GM21786 (cell line): Measurements from ENCODE around the gene PRR14L.
"Not testable (repeated sequence)": the region's sequence is repeated elsewhere in the genome, so short reads cannot be mapped to it uniquely, and the experiment has no call there.

Source experiments
- ATAC-seq: cut with Tn5 transposase; IDR thresholded peaks from one replicate; pipeline ENCODE4 v1.9.1; 2021; ENCODE audit not compliant: unreplicated experiment

PRR14L gene

GRCh38 chr22:31749636-31750364, at the start of gene PRR14L:
Gene PRR14L, minus strand, starts transcription at chr22:31750132. Its CDS starts 11,272 bp downstream, at chr22:31738860.
- ATAC-seq, result peak; percentile 57

GRCh38 chr22:31799358-31799757, 49.4 kb upstream of the PRR14L start:
- ATAC-seq, result not testable (repeated sequence)

DNA sequence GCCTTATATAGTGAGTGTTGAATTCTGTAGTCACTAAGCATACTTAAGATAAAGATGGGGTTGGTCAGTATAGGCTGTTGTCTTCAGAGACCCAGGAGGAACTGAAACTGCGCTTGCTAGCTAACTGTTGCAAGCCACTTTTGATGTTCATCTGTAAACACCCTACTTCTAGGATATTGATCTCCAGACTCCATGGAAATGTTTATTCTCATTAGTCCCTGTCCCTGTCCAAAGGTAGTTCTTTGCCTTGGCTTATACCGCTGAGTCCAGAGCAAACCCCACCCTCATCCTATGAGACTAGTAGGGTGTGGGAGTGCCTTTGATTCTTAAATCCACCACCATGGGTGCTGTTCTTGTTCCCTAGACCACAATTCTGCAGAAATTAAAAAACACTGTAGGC, 40.3 kb upstream of the PRR14L start:
- ATAC-seq, result no peak

- ATAC-seq, result no peak
These were observed 39.9 kb upstream of the PRR14L start for GRCh38 chr22:31789803-31790202.

- ATAC-seq, result no peak
These were observed 26.3 kb upstream of the PRR14L start for GRCh38 chr22:31776231-31776630.

- no peak for ATAC-seq
These were observed 23.5 kb upstream of the PRR14L start for GRCh38 chr22:31773416-31773815.

DNA sequence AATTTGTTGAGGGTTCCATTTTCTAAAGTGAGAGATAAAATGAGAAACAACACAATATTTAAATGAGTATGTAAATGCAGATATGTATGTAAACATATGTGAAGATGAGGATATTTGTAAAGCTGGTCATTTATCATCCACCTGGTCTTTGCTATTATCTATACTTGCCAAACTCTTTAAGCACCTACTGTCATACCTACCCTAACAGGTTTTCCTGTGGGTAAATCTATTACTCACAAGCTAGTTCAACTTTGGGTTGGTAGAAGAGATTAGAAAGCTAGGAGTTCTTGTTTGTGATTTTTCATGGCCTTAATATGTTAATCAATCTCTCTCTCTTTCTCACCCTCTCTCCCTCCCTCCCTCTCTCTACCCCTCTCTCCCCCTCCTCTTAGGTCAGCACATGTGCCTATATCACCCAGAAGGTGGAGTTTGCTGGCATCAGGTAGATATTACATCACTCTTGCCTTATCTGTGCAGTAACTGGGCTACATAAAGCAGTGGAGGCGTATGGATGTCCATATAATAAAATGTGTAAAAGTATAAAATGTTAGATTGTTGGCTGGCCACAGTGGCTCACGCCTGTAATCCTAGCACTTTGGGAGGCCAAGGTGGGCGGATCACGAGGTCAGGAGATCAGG, 18.6 kb upstream of the PRR14L start:
- no peak for ATAC-seq

DNA sequence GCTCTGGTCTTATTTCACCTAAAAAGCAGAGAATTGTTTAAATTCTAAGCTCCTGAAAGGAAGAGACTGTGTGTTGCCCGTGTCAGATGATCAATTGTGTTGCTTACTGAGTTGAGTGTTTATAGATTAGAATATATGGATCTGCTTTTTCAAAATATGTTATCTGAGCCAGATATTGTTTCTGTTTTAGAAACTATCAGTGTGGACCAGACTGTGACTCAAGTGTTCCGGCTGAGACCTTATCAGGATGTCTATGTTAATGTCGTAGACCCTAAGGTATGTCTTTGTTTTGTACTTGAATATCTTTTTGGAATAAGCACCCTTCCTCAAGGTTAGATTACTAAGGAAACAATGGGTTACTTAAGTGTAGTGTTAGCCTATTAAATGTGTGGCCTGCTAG, 14.9 kb upstream of the PRR14L start:
- no peak for ATAC-seq

DNA sequence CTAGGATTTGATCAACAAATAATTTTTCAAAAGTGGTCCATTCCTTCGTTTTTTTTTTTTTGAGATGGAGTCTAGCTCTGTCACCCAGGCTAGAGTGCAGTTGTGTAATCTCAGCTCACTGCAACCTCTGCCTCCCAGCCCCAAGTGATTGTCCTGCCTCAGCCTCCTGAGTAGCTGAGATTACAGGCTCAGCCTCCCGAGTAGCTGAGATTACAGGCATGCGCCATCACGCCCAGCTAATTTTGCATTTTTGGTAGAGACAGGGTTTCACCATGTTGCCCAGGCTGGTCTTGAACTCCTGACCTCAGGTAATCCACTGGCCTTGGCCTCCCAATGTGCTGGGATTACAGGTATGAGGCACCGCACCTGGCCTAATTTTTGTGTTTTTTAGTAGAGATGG, 8.9 kb upstream of the PRR14L start:
- not testable (repeated sequence) for ATAC-seq

GRCh38 chr22:31757265-31757664, 7.3 kb upstream of the PRR14L start:
- no peak for ATAC-seq

DNA sequence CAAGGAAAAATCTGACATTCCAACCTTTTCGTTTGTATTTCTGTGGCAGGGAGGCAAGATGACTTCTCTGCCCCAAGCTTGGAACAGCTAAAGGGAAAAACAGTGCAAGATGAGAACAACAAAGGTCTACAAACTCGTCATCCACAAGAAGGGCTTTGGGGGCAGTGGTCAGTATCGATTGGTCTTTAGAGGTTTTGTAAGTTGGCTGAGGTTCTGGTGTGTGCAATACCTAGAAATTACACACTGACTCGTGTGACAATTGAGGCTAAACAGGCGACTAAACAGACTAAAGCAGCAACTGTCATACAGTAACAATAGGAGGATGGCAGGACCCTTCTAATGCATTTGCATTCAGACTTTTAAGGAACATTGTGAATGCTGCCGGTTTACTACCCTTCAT, 4.9 kb upstream of the PRR14L start:
- ATAC-seq, result no peak

GRCh38 chr22:31753634-31754501, 3.9 kb upstream of the PRR14L start, which contains the start of gene DEPDC5:
Gene DEPDC5, plus strand, starts transcription at chr22:31754019. Its CDS starts 903 bp downstream, at chr22:31754922.
- ATAC-seq, result peak; percentile 55

- ATAC-seq, result no peak
These were observed 3.2 kb upstream of the PRR14L start for GRCh38 chr22:31753005-31753633.

DNA sequence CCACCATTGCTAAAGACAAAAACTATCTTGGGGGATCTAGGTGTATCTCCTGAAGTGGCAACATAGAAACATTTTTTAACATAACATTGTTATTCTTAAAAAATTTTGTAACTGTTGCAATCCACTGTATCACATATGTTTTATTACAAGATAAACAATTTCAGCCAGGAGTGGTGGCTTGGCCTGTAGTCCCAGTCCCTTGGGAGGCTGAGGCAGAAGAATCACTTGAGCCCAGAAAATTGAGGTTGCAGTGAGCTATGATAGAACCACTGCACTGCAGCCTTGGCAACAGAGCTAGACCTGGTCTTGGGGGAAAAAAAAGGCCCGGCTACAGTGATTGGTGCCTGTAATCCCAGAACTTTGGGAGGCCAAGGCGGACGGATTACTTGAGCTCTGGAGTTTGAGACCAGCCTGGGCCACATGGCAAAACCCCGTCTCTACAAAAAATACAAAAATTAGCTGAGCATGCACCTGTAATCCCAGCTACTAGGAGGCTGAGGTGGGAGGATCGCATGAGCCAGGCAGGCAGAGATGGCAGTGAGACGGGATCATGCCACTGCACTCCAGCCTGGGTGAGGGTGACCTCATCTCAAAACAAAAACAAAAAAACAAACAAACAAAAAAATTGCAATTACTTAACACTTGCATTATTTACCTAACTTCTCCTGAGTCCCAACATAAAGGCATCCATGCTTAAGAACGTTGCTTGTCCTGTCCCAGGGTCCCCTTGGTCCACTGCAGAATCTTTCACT, 2.3 kb upstream of the PRR14L start:
- no peak for ATAC-seq

DNA sequence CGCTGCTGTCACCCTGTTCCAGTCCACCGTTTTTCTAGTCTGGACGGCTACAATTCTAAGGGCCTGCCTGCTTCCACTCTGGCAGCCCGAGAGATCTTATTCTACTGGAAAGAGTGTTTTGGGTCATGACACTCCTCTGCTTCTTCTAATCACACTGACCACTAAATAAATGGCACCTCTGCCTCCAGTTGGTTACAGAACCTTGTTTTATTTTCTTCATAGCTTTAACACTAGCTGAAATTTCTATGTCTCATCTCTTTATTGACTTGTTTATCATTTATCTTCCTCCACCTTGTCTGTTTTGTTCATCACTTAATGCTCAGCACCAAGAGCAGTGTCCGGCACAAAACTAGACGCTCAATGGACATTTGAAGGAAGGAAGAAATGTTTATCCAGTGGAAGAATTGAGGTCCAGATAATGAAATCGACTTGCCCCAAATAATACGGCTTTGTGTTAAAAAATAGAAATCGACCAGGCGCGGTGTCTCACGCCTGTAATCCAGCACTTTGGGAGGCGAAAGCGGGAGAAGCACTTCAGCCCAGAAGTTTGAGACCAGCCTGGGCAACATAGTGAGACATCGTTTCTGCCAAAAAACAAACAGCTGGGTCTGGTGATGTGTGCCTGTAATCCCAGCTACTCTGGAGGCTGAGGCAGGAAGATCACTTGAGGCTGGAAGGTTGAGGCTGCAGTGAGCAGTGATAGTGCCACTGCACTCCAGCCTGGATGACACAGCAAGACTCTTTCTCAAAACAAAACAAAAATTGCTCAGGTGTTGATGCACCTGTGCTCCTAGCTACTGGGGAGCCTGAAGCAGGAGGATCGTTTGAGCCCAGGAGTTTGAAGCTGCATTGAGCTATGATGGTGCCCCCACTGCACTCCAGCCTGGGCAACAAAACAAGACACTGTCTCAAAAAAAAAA, 693 bp upstream of the PRR14L start:
- ATAC-seq, result no peak

DNA sequence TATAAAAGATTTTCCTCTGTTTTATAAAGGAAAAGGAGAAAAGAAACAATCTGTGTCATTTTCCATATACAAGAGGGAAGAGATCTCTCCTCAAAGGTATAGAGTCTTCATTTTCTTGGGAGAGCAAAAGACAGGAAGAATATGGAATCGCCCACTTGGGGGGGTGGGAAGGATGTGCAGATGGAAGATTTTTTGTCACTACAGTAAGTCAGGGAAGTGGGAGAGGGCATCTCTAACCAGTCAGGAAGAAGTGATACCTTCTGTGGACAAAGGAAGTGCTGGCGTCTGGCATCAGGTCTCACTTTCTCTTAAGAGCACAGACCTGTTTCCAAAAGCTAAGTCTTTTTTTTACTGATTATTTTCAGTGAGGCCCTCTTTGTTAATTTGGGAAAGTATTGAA, 1.4 kb downstream of the PRR14L start:
- no peak for ATAC-seq

- ATAC-seq, result no peak
These were observed 2.5 kb downstream of the PRR14L start for GRCh38 chr22:31747441-31747840.

- ATAC-seq, result no peak
These were observed 6.1 kb downstream of the PRR14L start for GRCh38 chr22:31743871-31744270.

- no peak for ATAC-seq
These were observed 7.2 kb downstream of the PRR14L start for GRCh38 chr22:31742682-31743081.
